Astrocyte (in vitro differentiated cells and primary cell): Measurements from ENCODE around the gene APPBP2.

Experiments
- CTCF ChIP-seq: IDR thresholded peaks from 2 replicates; pipeline ENCODE4 v1.5.1; 2011; ENCODE audit warnings: low read depth, mild to moderate bottlenecking, inconsistent platforms, low read length, moderate library complexity; ENCODE audit not compliant: insufficient read depth
- EZH2 ChIP-seq: IDR thresholded peaks from 2 replicates; pipeline ENCODE4 v1.6.1; 2012; ENCODE audit warnings: mild to moderate bottlenecking, low read length, inconsistent platforms; ENCODE audit not compliant: insufficient read depth

DNA sequence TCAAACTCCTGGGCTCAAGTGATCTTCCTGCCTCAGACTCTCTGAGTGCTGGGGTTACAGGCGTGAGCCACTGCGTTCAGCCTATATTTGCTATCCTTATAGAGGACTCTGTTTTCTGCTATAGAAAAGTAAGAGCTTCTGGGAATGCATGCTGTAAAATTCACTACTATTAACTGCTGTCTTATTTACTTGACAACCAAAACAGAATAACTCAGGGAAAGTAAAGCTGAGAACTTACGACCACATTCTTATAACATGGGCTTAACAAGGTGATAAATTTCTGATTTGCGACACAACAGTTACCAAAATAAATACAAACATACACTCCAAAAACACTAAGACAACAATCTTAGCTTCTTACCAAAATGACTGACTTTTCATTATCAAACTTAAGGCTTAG, 23.9 kb downstream of the APPBP2 start:
- TF ChIP-seq CTCF (no peak), EZH2 (no peak)
